ENCODE results near the gene FAM89A.
"Not testable (repeated sequence)": the region's sequence is repeated elsewhere in the genome, so short reads cannot be mapped to it uniquely, and the experiment has no call there.

Gene FAM89A

DNA sequence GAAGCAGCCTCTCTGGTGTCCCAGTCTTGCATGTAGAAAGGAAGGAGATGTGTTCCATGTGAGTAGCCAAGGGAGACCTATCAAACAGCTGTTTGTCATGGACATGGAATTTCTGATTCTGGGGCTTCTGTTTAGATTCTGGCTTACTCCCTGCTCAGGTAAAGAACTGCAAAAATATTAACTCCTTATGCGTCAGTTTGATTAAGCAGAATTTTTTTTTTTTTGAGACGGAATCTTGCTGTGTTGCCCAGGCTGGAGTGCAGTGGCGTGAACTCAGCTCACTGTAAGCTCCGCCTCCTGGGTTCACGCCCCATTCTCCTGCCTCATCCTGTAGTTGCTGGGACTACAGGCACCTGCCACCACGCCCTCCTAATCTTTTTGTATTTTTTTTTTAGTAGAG, 54.3 kb downstream of the FAM89A start:
- no peak for DNase-seq

GRCh38 chr1:230984622-230985515, 55.2 kb downstream of the FAM89A start:
- not testable (repeated sequence) for DNase-seq

GRCh38 chr1:230983811-230984210, 56.2 kb downstream of the FAM89A start:
- no peak for DNase-seq

DNA sequence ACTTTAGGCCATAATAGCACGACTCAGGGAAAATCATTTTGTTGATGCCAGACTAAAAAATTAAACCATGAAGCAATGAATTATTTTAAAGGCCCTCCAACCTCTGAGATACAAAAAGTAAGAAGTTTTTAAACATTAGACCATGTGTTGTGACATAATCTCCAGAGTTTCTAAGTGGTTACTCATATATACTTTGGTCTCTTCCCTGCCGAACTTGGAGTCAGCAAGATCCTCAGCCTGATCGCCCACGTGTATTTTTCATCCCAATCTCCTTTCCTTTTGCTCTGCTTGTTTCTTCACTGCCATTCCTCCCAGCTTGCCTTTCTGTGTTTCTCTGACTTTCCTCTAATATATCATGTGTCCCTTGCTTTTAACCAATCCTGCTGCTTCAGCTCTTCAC, 57.4 kb downstream of the FAM89A start:
- no peak for DNase-seq

DNA sequence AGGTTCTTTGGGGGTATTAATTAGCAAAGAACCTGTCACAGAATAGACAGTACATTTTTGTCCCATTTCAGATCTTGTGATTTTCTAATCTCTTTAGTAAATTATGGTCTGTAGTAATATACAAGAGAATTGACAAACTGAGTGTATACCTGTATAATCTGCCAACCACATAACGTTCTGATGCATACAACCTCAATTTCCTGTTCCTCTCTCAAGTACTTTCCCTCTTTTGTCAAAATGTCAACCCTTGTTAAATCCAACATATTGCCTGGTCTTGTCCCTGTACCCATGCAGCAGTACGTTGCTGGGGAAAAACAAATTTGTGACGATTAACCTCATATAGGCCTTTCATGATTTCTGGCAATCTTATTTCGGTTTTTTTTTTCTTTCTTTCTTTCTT, 60.1 kb downstream of the FAM89A start:
- no peak for DNase-seq

- no peak for DNase-seq
These were observed 60.7 kb downstream of the FAM89A start for GRCh38 chr1:230979389-230979716.

DNA sequence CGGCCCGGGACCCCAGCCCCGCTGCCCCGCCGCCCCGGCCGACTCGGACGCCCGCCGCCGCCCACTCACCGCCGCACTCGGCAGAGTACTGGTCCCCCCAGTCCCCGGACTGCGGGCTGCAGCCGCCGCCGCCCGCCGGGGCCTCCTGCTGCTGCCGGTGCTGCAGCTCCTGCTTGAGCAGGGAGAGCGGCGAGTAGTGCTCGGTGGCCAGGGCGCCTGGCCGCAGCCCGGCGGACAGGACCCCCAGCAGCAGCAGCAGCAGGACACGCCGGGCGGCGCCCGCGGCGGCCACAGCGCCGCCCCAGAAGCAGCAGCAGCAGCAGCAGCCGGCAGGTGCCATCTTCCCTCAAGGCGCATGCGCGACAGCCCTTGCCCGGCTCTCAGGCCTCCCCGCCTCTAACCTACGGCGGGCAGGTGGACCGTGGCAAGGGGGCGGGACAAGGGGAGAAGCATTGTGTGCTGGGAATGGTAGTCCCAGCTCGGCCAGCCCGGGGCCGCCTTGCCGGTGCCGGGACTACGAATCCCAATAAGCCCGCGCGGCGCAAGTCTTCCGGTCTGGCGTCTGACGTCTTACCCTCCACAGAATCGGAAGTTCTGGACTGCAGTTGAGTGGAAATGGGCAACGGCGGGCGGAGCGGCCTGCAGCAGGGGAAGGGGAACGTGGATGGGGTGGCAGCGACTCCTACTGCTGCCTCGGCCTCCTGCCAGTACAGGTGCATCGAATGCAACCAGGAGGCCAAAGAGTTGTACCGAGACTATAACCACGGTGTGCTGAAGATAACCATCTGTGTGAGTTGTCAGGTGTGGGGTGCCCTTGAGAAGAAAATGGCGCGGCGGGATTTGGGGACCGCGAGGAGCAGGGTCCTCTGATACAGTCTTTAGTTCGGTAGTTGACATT, 61.3 kb downstream of the FAM89A start, which contains the start of the genes ARV1 and TTC13:
TSS of gene ARV1 (plus strand) at position 604 of the 898 bp plus-strand sequence. CDS start at position 616, 12 bp downstream.
TSS of gene TTC13 (minus strand) at position 371 of the 898 bp plus-strand sequence. CDS start at position 340, 31 bp downstream.
- peak; percentile 98 for DNase-seq

DNA sequence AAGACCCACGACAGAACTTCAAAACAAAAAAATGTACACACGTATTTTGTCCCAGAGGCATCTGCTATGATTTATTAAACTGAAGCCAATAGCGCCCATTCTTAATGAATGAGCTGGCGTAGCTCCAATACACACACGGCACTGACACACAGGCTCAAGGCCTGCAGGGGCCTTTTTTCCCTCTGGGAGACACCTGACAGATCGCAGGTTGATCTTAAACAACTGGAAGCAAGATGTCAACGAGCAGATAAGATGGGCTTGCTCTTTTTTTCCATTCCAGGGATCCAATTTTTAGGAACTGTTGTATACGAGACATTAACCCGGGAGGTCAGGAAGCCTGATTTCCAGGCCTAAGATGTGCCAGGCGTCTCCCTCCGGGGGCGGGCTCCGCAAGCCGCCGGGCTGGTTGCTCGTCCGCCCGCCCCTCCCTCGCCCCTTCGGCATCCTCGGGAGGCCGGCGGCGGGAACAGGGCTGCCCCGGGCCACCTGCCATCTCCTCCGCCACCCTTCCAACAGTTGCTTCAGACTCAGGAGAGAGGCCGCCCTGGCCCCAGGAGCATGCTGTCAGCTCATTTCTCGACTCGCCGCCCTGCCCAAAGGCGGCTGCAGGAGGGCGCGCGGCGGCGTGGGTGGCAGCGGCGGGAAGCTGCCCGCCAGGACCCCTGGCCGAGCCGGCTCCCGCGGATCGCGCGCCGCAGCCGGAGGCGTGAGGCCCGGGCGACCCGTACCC, 62.1 kb downstream of the FAM89A start:
- peak; percentile 45 for DNase-seq

DNA sequence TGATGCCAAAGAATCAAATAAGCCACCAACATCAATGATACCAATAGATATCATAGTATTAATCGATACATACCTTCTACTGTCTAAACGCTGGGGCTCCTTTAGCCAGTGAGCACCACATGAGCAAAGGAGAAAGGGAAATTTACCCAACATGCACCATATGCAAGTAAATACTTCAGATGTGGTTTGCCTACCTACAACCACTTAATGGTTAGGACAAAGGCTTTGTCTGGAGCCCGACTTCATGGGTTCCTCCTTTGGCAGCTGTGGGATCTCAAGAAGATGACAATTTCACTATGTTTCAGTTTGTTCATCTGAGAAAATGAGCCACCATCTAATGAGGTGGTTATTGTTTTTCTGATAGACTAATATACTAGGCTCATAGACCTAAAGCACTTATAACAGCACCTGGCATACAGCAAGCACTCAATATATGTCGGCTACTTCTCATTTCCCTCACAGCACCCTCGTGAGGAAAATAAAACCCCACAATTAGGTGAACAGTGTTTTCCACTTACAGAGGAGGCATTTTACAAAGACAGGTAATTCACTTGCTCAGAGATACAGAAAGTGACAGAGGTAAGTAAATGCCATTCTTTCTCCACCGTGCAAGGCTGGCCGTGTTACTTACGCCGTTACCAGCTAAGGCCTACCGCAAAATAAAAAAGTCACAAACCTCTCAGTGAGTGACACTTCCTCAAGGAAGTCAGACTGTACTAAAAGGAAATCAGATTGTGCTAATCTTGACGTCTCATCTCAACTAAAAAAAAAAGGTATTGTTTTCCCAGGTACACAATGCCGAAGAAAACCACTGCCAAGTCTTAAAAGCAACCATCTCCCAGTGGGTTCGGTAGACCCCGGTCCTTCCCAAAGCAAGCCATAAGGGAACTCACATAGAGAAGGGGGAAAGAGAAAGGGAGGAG, 63.0 kb downstream of the FAM89A start:
- no peak for DNase-seq

DNA sequence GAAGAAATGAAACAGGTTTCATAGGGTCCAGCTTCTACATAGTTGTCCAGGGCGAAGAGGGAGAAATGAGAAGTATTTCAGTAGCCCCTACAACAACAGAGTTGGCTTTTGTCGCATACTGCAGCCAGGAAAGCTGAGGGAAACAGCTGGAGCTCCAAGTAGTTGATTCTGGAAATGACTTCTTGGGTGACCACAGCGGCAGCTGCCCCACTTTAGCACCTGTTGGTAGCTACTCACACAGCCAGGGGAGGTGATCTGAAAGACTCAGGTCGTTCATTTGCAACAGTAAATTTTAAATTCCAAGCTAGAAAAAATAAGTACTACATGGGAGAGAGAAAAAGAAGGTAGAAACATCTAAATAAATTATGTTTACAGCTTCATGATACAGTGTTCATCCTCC, 63.7 kb downstream of the FAM89A start:
- no peak for DNase-seq

DNA sequence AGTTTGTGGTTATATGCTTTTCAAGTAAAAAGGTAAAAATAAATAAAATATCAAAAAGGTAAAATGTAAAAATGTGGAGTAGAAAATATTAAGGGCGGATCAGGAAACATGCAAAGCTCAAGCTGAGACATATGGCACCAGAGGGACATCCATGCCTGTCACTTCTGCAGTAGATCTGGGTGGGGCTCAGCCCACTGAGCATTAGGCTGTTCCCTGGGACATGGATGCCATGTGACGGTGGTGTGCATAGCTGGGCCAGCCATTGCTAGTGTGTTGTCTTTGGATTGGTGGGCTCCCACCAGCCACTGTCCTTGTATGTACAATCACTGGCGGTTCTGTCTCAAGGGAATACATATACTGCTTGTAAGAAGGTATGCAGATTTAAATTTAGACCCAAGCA, 64.4 kb downstream of the FAM89A start:
- no peak for DNase-seq

- no peak for DNase-seq
These were observed 67.2 kb downstream of the FAM89A start for GRCh38 chr1:230972855-230973271.

DNA sequence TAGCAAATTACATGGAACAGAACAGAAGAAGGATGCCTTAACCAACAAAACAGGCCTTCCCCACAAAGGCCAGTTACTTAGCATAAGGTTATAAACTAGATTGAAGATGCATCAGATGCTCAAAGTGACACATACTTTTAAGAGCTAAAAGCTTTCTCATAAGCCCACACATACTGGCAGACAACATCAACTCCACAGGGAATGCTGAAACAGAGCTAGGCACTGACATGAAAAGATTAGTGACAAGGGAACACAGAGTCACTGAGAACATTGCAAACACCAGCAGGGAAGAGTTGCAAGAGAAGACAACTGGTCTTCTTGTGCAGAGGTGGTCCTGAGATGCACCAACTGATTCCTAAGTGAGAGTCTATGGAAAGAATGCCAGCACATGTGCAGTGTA, 68.3 kb downstream of the FAM89A start:
- DNase-seq, result no peak

GRCh38 chr1:230970432-230970831, 69.6 kb downstream of the FAM89A start:
- DNase-seq, result no peak
